ENCODE measurements around the gene TARS3. TPM values are rescaled to one million over a fixed set of nuclear protein-coding genes. Genes with fewer than 3 reads are reported as not detected.

Gene TARS3
- total and polyA plus RNA-seq, 2 donors (not counting 3 experiments of a cell fraction or from before 2014, with no cell fraction given): 0.91 to 8.2 TPM

DNA sequence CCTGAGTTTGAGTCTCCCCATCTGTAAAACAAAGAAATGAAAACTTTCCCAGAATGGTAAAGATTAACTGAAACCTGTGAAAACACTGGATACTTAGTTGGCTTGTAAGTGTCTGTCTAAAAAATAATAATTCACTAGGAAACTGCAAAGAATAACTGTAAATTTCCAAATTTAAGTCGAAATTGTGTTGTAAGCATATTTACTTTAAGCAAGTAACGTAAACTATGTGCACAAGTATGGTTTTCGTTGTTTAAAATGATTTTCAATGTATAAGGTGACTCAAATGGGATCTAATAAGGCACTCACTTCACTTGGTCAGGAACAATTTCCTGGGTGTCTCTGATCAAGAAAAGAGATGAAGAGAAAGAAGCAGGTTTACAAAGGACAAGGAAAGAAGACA lies 8.5 kb upstream of the TARS3 start:
- Histone ChIP-seq H3K4me2 (ENCODE audit: insufficient read depth, low read length) (no peak overlapping the region), H3K27me3 (ENCODE audit: control insufficient read depth in 2 of 2, insufficient read depth in 2 of 2, low read length in 2 of 2) (no peaks in the 10 kb centered on the region), H3K9ac (replicated peaks; ENCODE audit: extremely low read depth, insufficient read depth, low read length) (no peak overlapping the region), H3K9me1 (replicated peaks; ENCODE audit: control insufficient read depth, extremely low read depth, insufficient read depth, low read length) (no peaks in the 10 kb centered on the region), H2AFZ (ENCODE audit: low read depth, low read length) (no peak overlapping the region), H3K27ac (ENCODE audit: insufficient read depth, low read depth, low read length) (no peak overlapping the region), H3K4me1 (ENCODE audit: control insufficient read depth, extremely low read depth, insufficient read depth, low read length) (no peaks in the 10 kb centered on the region), H3K4me3 (replicated peaks in 1 of 3; ENCODE audit: insufficient read depth in 1 of 3, low read depth in 1 of 3, low read length in 3 of 3) (no peak overlapping the region), H3K9me3 (replicated peaks; ENCODE audit: control insufficient read depth, insufficient read depth, low read length) (no peaks in the 10 kb centered on the region), H3K36me3 (ENCODE audit: control insufficient read depth in 2 of 2, extremely low read depth in 1 of 2, insufficient read depth in 2 of 2, low read length in 2 of 2) (no peaks in the 10 kb centered on the region), H3K79me2 (ENCODE audit: control insufficient read depth, insufficient read depth, low read length) (no peaks in the 10 kb centered on the region), H4K20me1 (replicated peaks; ENCODE audit: control insufficient read depth, extremely low read depth, insufficient read depth, low read length) (no peaks in the 10 kb centered on the region)
- DNase-seq (ENCODE audit: low read depth, low spot score) (no peak), FAIRE-seq (no peak)
- ChIA-PET CTCF (no interaction called here), POLR2A (no interaction called here)
- TF ChIP-seq, protein P1, sequence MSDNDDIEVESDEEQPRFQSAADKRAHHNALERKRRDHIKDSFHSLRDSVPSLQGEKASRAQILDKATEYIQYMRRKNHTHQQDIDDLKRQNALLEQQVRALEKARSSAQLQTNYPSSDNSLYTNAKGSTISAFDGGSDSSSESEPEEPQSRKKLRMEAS (IDR thresholded peaks at IDR 0.05; ENCODE audit: insufficient read depth, insufficient read length): no peak
- TF ChIP-seq POLR2A (IDR thresholded peaks at IDR 0.05; ENCODE audit: low read depth, low read length): no peak
- TF ChIP-seq JUN (IDR thresholded peaks at IDR 0.05; ENCODE audit: borderline replicate concordance, insufficient read depth, insufficient read length, low read depth): no peak
- TF ChIP-seq EZH2 (IDR thresholded peaks at IDR 0.05; ENCODE audit: borderline replicate concordance, low read depth, low read length, severe bottlenecking): no peak
- dilution Hi-C loops (cut with MboI; ENCODE audit: extremely low pct_ligation_motif_present, low sequenced_read_pairs) (no loop called here), intact Hi-C loops (cut with micrococcal nuclease) (no loop called here)
- BruUV-seq (replicated peaks): no TSS peak

DNA sequence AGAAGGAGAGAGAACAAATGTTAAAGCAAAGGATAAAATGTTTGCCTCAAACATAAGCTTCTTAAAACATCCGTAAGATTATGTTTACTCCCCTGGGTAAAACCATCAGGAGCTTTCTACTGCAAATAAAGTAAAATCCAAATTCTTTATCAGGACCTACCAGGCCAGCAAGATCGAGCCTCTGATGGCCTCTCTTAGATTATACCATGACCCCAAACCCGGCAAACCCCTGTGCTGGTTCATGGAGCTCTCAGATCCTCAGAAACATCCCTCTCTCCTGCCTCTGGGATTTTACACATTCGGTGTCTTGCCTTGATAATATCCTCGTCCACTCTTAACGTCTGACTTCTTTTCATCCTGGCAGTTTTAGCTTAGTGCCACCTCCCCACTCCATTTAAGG lies 7.5 kb upstream of the TARS3 start:
- Histone ChIP-seq H3K4me3 (replicated peaks in 1 of 3; ENCODE audit: insufficient read depth in 1 of 3, low read depth in 1 of 3, low read length in 3 of 3) (no peak overlapping the region), H4K20me1 (replicated peaks; ENCODE audit: control insufficient read depth, extremely low read depth, insufficient read depth, low read length) (no peaks in the 10 kb centered on the region), H3K4me2 (ENCODE audit: insufficient read depth, low read length) (no peak overlapping the region), H3K27me3 (ENCODE audit: control insufficient read depth in 2 of 2, insufficient read depth in 2 of 2, low read length in 2 of 2) (no peaks in the 10 kb centered on the region), H3K9me1 (replicated peaks; ENCODE audit: control insufficient read depth, extremely low read depth, insufficient read depth, low read length) (no peaks in the 10 kb centered on the region), H3K9ac (replicated peaks; ENCODE audit: extremely low read depth, insufficient read depth, low read length) (no peak overlapping the region), H3K36me3 (ENCODE audit: control insufficient read depth in 2 of 2, extremely low read depth in 1 of 2, insufficient read depth in 2 of 2, low read length in 2 of 2) (no peaks in the 10 kb centered on the region), H3K27ac (ENCODE audit: insufficient read depth, low read depth, low read length) (no peak overlapping the region), H3K79me2 (ENCODE audit: control insufficient read depth, insufficient read depth, low read length) (no peaks in the 10 kb centered on the region), H3K9me3 (replicated peaks; ENCODE audit: control insufficient read depth, insufficient read depth, low read length) (no peaks in the 10 kb centered on the region), H3K4me1 (ENCODE audit: control insufficient read depth, extremely low read depth, insufficient read depth, low read length) (no peaks in the 10 kb centered on the region), H2AFZ (ENCODE audit: low read depth, low read length) (no peak overlapping the region)
- TF ChIP-seq POLR2A (IDR thresholded peaks at IDR 0.05; ENCODE audit: low read depth, low read length): no peak
- intact Hi-C loops (cut with micrococcal nuclease) (no loop called here), dilution Hi-C loops (cut with MboI; ENCODE audit: extremely low pct_ligation_motif_present, low sequenced_read_pairs) (no loop called here)
- no peak for FAIRE-seq
- DNase-seq (ENCODE audit: low read depth, low spot score): no peak
- CTCF ChIA-PET: no interaction called here
- POLR2A ChIA-PET: no interaction called here
- no TSS peak for BruUV-seq (replicated peaks)
